DND-41 (cell line): ENCODE measurements around the gene LRFN2.

Source experiments
- CTCF ChIP-seq: IDR thresholded peaks from 2 replicates; pipeline ENCODE4 v1.5.1; 2012; ENCODE audit warnings: borderline replicate concordance, low read length, moderate library complexity, mild to moderate bottlenecking; ENCODE audit not compliant: poor library complexity, severe bottlenecking; ENCODE audit errors: extremely low read depth
- EZH2 ChIP-seq: IDR thresholded peaks from 3 replicates; pipeline ENCODE4 v1.6.1; 2012; ENCODE audit warnings: borderline replicate concordance, low read depth, mild to moderate bottlenecking, moderate library complexity, low read length, inconsistent platforms; ENCODE audit not compliant: severe bottlenecking

GRCh38 chr6:40569162-40569910, 17.8 kb downstream of the LRFN2 start:
- TF ChIP-seq CTCF (no peak), EZH2 (no peak)
